Calu3 (cell line): ENCODE measurements around the gene CYTH1. TPM values are rescaled to one million over a fixed set of nuclear protein-coding genes. Genes with fewer than 3 reads are reported as not detected.

ENCODE experiments used
- BruUV-seq: library from RNA; stranded (reverse); fragments of 400-500 nt; replicated peaks from 2 replicates; lab custom pipeline; 2021; lab: Mats Ljungman, UMichigan
- CTCF ChIA-PET: fragments of 300-600 bp; sonication (Branson Sonifier 250); formaldehyde crosslinking; loops from one replicate; lab custom pipeline; 2022; ENCODE audit warnings: antibody characterized with exemption; lab: Charles Lee
- DNase-seq: peaks from one replicate; pipeline ENCODE4 v3.0.0; 2022
- H3K27ac Mint-ChIP-seq: one replicate; pipeline ENCODE4 v1.8.0; 2022; ENCODE audit warnings: mixed read lengths; ENCODE audit not compliant: unreplicated experiment
- H3K27me3 Mint-ChIP-seq: one replicate; pipeline ENCODE4 v1.8.0; 2022; ENCODE audit warnings: mixed read lengths; ENCODE audit not compliant: unreplicated experiment
- H3K36me3 Mint-ChIP-seq: one replicate; pipeline ENCODE4 v1.8.0; 2022; ENCODE audit warnings: mild to moderate bottlenecking, moderate library complexity, mixed read lengths; ENCODE audit not compliant: insufficient read depth, unreplicated experiment
- H3K4me1 Mint-ChIP-seq: one replicate; pipeline ENCODE4 v1.8.0; 2022; ENCODE audit warnings: mild to moderate bottlenecking, low read depth, mixed read lengths; ENCODE audit not compliant: unreplicated experiment
- H3K4me3 Mint-ChIP-seq: one replicate; pipeline ENCODE4 v1.8.0; 2022; ENCODE audit warnings: mild to moderate bottlenecking, low read depth, moderate library complexity, mixed read lengths; ENCODE audit not compliant: unreplicated experiment
- H3K9me3 Mint-ChIP-seq: one replicate; pipeline ENCODE4 v1.8.0; 2022; ENCODE audit warnings: low read depth, mixed read lengths; ENCODE audit not compliant: unreplicated experiment
- intact Hi-C: fragments of 100-400 bp; cut with micrococcal nuclease; formaldehyde crosslinking; loops from one replicate; pipeline ENCODE4 v1.10.0; 2022; ENCODE audit not compliant: unreplicated experiment
- total RNA-seq: library from RNA; stranded (reverse); gene quantifications from 2 replicates; pipeline ENCODE4 v1.2.3, GENCODE V29; 2022
- TF ChIP-seq, protein P1 (sequence below): fragments of 200-600 bp; IDR thresholded peaks from one replicate; pipeline ENCODE4 v1.8.0; 2022; ENCODE audit warnings: antibody characterized with exemption; ENCODE audit not compliant: unreplicated experiment

CYTH1 gene
- total RNA-seq, 1 experiment from 2014 or later, result 40.5 TPM

DNA sequence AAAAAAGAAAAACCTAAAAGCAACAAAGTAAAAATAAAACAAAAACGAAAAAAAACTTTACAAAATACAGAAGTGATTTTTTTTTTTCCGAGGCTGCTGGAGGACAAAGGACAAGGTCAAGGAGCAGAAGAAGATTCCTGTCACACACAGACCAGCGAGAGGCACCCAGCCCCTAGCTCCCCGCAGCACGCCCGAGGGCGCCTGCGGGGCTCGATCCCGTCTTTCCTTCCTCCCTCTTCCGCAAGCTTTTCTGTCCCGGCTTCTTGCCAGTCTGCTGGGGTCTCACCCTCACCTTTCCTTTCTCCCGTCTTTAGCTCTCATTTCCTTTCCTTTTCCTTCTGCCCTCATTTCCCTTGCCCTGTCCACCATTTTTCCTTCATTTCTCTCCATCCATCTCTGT lies 138.7 kb downstream of the CYTH1 start:
- no peaks in the 10 kb centered on the region for H3K9me3 Mint-ChIP-seq
- H3K4me3 Mint-ChIP-seq, result no peak overlapping the region
- CTCF ChIA-PET, result no interaction called here
- no peaks in the 10 kb centered on the region for H3K36me3 Mint-ChIP-seq
- BruUV-seq, result no TSS peak
- no peak for DNase-seq
- H3K27me3 Mint-ChIP-seq, result peaks cover 66% of the 10 kb centered on the region
- H3K4me1 Mint-ChIP-seq, result no peaks in the 10 kb centered on the region
- intact Hi-C loops, result no loop called here
- H3K27ac Mint-ChIP-seq, result no peak overlapping the region
- TF ChIP-seq, protein P1, sequence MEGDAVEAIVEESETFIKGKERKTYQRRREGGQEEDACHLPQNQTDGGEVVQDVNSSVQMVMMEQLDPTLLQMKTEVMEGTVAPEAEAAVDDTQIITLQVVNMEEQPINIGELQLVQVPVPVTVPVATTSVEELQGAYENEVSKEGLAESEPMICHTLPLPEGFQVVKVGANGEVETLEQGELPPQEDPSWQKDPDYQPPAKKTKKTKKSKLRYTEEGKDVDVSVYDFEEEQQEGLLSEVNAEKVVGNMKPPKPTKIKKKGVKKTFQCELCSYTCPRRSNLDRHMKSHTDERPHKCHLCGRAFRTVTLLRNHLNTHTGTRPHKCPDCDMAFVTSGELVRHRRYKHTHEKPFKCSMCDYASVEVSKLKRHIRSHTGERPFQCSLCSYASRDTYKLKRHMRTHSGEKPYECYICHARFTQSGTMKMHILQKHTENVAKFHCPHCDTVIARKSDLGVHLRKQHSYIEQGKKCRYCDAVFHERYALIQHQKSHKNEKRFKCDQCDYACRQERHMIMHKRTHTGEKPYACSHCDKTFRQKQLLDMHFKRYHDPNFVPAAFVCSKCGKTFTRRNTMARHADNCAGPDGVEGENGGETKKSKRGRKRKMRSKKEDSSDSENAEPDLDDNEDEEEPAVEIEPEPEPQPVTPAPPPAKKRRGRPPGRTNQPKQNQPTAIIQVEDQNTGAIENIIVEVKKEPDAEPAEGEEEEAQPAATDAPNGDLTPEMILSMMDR, result no peak

DNA sequence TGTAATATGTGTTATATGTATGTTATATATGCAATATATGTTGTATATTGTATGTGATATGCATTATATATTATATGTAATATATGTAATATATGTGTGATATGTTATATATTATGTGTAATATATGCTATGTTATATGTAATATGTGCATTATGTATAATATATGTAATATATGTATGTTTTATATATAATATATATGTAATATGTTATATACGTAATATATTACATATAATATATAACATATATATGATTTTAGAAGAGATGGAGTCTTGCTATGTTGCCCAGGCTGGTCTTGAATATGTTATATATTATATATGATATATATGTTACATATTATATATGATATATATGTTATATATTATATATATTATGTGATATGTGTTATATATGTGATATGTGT lies 139.4 kb downstream of the CYTH1 start:
- Mint-ChIP-seq H3K27ac (no peak overlapping the region), H3K4me3 (no peak overlapping the region), H3K4me1 (no peaks in the 10 kb centered on the region), H3K27me3 (peaks cover 60% of the 10 kb centered on the region), H3K9me3 (no peaks in the 10 kb centered on the region), H3K36me3 (no peaks in the 10 kb centered on the region)
- DNase-seq, result no peak
- intact Hi-C loops, result no loop called here
- CTCF ChIA-PET, result no interaction called here
- BruUV-seq, result no TSS peak
- TF ChIP-seq, protein P1, result no peak

DNA sequence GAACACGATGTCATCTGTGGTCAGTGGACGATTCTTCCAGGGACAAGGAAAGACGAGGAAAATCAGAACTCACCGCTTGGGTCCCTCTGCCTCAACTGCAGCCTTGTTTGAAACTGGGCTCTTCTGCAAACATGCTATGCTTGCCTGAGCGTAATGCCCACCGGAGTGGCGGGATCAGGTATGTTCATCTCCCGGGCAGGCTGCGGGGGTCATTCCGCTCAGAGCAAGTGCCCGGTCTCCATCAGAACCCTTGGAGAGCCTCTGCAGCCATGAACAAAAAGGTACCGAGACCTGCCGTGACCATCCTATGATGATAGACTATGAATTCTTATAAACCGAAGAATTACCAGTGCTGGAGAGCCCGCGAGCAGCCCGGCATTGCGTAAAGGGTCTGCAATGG lies 140.4 kb downstream of the CYTH1 start:
- Mint-ChIP-seq H3K4me1 (no peaks in the 10 kb centered on the region), H3K36me3 (no peaks in the 10 kb centered on the region), H3K27ac (no peak overlapping the region), H3K27me3 (peaks cover 50% of the 10 kb centered on the region), H3K4me3 (no peak overlapping the region), H3K9me3 (no peaks in the 10 kb centered on the region)
- no peak for DNase-seq
- intact Hi-C loops, result no loop called here
- CTCF ChIA-PET, result no interaction called here
- TF ChIP-seq, protein P1, result no peak
- no TSS peak for BruUV-seq

DNA sequence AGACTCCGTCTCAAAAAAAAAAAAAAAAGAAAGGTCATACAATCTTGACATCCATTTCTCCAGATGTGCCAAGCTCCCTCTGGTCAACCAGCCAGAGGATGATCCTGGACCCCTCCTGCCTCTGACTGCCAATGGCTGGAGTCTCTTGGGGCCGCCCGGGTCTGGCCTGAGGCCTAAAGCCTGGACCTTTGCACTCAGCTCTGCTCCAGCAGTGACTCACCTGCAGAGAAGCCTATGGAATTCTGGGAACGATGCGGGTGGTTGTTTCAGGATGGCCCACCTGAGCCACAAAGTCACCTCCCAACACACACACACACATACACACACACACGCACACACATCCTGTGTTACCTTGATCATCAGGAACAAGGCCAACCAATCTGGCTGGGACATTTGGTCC lies 140.8 kb downstream of the CYTH1 start:
- H3K9me3 Mint-ChIP-seq, result no peaks in the 10 kb centered on the region
- CTCF ChIA-PET, result no interaction called here
- H3K4me1 Mint-ChIP-seq, result no peaks in the 10 kb centered on the region
- H3K27me3 Mint-ChIP-seq, result peaks cover 46% of the 10 kb centered on the region
- intact Hi-C loops, result no loop called here
- no TSS peak for BruUV-seq
- H3K36me3 Mint-ChIP-seq, result no peaks in the 10 kb centered on the region
- no peak overlapping the region for H3K4me3 Mint-ChIP-seq
- no peak for DNase-seq
- TF ChIP-seq, protein P1, result no peak
- H3K27ac Mint-ChIP-seq, result no peak overlapping the region
